HG02943 (cell line): ENCODE data around the gene ITGA6.

Experiments
- ATAC-seq: cut with Tn5 transposase; IDR thresholded peaks from one replicate; pipeline ENCODE4 v1.9.1; 2021; ENCODE audit warnings: mild to moderate bottlenecking, low read depth, moderate library complexity; ENCODE audit not compliant: unreplicated experiment

ITGA6 gene

DNA sequence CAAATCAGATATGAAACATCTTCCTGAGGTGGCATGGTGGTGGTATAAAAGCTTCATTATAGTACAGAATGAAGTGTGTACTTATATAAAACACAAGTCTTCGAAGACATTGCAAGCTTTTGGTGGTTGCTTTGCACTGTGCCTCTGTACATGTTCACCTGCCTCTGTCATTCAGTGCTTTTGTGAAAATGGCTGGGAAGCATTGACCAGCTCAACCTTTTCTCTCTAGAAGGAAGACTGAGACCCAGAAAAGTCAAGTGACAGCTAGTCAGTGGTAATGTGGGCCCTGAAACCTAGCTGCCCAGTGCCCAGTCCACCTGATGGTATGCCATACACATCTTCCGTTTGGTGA lies 12.1 kb downstream of the ITGA6 start:
- ATAC-seq = no peak

DNA sequence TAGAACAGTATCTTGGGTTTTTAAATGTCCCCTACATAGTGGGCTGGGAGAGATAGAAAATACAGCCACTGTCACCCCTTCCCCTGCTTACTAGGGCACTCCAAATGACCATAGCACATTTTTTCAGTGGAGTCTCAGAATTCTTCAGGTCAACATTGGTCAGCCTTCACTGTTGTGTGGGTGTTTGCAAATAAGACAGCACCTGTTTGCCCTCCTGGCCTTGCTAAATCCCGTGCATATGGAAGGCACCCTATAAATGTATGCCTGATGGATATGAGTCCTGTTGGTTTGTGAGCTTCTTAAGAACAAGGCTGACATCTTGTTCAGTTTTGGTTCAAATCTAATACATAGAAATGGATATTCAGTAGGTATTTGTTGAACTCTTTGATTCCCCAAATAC lies 12.5 kb downstream of the ITGA6 start:
- ATAC-seq = no peak

DNA sequence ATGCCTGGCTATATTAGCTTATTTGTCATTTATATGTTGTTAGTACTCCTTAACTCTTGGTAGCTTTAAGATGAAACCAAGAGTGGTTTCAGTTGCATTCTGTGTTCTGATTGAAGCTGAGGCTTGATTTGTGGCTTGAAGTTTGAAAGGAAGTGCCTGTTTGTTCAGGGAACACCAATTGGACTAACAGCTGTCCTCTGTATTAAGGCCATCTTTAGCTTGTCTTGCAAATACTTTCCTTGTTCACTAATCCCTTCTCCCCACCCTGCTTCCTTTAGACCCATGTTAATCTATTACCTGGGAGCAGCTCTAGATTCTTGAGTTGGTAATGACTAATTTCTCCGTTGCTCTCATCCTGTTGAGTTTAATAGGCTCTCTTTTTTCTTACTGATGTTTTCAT lies 13.4 kb downstream of the ITGA6 start:
- no peak for ATAC-seq

DNA sequence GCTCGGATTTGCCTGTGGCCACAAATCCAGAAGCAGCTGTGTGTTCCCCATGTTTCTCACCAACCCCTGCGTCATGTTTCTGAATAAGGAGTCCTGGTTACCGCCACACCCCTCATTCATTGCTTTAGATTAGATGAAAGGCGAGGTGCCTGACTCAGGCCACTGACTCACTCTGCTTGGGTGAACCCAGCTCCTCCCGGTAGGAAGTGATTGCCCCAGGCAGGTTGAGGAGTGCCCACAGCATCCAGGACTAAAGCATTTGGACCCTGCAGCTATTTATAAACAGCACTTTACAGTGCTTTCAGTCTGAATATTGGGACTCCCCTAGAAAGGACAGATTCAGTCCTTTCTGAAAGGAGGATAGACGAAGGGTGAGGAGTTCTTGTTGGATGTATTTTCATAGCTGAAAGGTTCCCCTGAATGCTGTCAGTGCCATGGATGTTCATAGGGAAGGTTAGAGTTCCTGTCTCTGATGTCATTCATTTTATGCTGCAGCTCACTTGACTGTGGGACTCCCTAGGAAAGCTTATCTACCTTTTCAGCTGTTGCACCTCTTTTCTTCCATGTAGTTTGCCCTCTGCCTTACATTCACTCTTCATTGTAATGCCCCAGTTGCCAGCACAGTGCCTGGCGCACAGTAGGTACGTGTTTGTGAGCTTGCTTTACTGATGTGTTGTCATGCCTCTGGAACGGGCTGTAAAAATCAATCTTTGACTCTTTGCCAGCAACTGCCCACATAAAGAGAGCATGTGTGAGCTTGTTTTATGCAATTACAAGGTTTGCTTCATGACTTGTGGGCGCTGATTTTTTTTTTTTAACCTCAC lies 14.9 kb downstream of the ITGA6 start:
- no peak for ATAC-seq

DNA sequence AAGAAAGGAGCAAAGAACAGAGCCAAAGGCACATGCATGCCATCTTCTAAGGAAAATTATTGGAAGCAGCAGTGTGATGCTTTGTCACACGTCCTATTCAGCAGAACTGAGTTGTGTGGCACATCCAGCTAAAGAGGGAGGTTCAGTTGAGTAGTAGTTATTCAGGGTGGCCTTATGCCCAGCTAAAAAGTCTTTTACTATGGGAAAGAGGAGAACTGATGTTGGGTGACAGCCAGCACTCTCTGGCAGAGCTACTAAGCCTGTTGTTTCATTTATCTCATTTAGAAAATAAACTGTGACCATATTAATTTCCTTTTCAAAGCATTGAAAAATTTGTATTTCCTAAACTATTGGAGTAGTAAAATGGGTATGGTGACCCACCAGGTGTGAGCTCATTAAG lies 18.5 kb downstream of the ITGA6 start:
- no peak for ATAC-seq

DNA sequence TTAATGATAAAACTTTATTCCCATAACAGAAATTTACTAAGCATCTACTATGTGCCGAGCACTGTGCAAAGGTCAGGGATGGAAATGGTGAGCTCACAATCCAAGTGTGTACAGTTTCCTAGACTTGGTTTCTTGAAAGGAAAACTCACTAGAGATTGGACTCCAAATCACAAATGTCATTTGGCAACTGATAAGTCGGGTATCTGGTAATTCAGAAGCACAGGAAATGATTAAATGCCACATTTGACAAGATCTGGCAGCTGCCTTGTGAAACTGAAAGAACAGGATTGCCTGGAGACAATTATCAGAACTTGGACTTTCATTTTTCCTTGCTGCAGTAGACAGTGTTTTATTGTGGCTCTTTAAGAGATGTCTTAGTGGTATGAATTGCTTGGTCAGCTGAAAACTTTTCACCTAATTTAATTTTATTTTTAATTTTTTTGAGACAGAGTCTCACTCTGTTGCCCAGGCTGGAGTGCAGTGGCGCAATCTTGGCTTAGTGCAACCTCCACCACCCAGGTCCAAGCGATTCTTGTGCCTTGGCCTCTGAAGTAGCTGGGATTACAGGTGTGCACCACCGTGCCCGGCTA lies 19.2 kb downstream of the ITGA6 start:
- no peak for ATAC-seq

DNA sequence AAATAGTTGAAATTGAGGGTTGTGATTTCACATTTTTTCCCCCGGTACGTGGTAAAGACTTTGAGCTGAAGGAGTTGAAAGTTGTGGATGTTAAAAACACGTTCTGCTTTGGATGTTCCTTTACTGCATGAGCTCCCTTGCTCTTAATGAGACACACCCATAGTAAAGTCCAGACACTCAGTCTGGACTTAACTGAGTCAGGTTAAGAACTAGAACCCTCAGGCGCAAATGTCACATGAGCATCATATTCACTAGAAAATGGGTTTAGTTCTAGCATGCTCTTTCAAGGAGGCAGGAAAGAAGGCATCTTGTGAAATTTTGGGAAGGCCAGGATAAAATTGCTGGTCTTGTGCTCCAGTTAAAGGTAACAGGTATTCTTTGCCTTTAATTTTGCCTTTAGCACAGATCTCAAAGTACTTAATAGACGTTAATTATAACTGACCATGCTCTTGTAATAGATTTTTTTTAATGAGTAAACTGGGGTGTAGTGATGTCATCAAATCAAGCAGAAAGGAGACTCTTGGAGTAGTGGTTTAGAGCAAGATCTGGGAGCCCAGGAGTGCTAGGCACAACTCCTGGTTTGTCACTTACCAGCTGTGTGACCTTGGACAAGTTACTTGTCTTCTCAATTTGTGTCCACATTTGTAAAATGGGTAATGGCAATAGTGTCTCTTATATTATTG lies 20.6 kb downstream of the ITGA6 start:
- ATAC-seq = no peak

DNA sequence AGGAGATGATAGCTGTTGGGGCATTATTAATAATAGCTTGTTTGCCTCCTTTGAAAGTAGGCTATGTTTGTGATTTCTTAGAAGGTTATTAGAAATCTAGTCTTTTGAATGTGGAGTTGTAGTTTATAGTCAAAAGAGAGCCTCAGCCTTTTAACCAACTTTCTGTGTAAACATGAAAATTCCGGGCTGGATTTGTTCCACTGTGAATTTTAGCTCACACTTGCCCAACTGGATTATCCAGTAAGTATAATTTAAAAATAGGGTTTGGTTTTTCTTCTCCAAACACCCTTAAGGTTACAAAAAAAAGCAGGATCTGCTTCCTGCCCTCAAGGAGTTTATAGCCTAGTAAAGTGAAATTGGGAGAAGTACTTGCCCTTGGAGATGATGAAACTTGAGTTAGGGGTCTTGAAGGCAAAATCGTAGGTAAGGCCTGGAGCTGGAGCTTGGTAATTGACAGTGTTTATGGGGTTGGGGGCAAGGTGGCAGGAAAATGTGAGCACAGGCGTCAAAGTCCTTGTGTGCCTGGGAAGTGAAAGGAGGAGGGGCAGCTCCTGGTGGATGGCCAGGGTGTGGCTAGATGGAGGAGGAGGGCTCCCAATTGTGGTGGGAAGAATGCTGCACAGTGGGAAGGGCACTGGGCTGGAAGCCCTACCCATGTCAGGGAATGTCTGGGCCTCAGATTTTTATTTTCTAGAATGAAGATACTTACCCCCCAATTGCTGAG lies 21.3 kb downstream of the ITGA6 start:
- no peak for ATAC-seq

DNA sequence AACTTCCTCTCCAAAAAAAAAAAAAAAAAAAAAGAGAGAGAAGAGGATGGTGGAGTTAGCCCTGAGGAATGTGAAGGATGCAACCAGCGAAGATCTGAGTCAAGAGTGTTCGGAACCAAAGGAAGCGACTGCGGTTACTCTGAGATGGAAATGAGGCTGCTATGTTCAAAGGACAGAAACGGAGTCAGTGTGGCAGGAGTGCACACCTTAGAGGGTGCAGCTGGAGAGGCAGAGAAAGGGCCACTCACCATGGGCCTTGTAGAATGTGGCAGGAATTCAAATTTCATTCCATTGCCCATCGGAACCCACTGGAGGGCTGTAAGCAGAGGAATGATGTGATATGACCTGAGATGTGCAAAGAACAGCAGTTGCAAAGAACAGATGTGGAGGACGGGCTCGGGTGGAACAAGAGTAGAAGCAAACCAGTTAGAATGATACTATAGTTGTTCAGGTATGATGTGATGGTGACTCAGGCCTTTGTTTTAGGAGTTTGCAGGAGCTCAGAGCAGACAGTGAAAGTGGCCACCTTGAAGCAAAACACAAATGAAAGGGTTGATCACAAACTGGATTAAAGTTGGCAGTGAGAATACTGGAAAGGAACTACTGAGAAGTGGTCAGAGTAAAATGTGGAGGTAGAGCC lies 22.6 kb downstream of the ITGA6 start:
- ATAC-seq = no peak

DNA sequence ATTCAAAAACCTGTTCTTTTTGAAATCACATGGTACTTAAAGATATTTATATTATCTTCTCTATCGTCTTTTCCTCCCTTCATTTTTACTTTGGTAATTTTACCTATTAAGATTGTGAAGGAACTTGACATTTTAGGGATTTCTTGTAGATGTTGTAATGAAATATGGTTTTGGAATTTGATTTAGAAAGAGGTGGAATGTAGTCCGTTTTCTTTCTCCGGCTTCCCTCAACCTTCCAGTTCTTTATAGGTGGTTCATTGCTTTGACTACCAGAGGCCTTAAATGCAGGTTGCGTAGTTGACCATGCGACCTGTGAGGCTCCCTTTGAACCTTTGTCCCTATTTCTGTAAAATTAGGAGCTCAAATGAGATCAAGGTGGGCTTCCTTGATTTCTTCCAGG lies 24.5 kb downstream of the ITGA6 start:
- no peak for ATAC-seq

DNA sequence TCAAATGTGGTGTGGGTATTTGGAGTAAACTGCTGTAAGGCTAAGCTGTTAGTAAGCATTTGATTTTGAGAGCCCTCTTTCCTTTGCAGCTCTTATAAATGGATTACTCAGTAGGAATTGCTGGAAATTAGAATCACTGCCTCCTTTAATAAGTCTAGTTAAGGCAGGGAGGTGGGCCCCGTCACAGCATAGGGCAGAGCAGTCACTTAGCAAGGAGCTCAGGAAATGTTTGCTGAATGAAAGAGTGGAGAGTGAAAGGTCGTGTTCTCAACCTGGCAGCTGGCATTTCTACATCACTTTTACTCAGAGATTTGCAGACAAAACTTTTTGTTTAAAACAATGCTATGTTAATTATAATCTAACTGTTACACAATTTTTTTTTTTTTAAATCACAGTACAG lies 25.5 kb downstream of the ITGA6 start:
- ATAC-seq = no peak

DNA sequence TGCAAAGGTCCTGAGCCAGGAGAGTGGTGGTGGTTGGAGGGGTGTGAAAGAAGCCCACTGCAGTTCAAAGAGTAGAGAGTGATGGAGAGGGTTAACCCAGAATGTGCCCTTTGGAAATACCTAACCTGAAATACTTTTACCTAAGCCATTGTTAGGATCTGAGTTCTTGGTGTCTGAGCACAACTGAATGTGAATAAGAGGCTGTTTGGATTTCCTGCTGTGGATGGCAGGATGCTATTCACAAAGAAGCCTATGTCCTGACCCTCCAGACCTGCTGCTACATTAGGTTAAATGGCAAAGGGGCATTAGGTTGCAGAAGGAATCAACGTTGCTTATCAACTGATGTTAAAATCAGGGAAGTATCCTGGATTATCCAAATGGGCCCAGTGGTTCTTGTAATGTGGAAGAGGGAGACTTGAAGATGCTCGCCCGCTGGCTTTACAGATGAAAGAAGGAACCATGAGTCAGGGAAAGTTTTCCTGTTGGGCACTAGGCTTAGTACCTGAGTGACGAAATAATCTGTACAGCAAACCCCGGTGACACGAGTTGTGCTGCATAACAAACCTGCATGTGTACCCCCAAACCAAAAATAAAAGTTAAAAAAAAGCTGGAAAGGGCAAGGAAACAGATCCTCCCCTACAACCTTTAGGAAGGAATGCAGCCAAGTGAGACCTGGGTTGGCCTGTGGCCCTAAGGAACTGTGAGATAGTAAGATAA lies 27.2 kb downstream of the ITGA6 start:
- no peak for ATAC-seq

DNA sequence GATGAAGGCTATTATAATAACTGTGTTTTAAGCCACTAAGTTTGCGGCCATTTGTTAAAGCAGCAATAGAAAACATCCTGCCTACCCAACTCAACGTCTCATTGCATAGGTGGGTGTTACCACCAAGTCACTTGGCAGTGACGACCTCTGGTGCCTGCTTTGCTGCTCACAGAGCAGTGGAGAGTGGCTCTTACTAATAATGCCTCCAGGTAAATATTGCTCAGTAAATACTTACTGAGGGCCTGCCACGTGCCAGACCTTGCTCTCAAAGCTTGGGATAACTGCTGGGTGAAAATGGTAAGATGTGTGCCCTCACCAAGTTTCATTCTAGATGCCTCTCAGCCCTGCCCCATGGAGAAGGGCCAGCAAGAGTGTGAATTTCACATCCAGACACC lies 27.7 kb downstream of the ITGA6 start:
- ATAC-seq = no peak

DNA sequence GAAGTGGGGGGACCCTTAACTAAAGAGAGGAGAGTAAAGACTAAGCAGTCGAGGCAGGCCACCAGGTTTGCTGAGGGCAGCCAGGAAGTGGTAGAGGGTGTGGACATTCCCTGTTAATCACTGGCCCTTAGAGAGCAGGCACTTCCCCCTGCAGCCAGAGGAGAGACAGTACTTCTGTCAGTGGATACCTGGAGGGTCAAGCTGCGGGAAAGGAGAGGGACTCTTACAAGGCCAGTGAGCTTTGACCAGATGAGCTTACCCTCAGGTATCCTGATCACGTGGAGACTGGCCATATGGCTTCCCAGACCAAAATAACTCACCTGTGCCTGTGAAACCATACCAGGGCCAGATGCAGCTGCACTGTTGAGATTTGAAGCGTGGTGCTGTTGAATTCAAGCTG lies 28.6 kb downstream of the ITGA6 start:
- no peak for ATAC-seq

DNA sequence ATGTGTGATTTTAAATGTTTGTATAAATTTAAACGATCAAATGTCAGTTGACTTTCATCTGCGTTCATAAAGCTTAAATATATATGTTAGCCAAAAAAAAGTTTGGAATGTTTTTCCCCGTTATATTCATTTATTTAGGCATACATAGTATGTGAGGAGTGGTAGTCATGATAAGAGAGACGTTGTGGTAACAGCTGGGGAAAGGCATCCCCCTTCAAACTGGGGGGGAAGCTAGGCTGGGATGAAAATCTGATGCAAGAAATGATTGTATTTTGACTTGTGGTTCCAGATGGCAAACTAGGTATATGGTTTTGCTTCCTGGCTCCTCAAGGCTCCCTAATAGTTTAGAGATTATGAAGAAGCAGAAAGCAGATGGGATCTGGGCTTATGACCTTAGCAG lies 30.1 kb downstream of the ITGA6 start:
- no peak for ATAC-seq

DNA sequence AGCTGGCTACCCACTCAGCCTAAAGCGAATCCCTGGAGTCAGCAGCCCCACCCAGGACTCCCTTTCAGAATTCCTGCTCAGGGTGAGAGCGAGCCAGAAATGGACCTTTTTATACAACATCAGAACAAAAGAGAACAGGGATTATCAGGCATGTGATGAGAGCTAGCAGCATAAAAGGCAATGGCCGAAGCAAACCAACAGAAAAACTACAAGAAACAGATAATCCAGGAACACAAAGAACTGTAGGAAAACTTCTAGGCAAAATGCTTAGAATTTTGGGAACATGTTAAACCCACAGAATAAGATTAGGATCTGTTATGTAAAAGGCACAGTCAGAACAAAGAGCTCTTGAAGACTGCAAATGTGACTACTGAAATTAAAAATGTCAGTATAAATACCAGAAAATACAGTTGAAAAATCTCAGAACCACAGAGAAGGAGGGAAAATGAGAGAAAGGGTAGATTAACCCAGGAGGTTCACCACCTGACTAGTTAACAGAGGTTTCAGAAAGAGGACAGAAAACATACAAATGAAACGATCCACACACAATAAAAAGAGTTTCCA lies 31.3 kb downstream of the ITGA6 start:
- ATAC-seq = no peak

DNA sequence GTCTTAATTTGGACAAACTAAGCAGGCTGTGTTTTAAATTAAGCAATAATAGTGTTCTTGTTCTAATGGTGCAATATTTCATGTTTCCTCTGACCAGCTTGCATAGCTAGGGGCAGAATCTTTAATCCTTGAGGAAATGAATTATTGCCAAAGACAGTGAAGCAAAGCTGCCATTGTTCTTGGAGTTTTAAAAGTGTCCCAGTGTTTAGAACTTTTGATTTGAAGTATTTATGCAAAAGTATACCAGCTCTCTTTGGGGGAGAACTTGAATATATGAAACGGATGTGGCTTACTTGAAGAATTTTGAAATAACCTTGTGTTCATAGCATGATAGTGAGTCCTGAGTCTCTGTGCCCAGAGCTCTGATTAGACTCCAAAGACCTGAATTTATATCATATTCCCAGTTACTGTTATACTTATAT lies 33.4 kb downstream of the ITGA6 start:
- no peak for ATAC-seq

DNA sequence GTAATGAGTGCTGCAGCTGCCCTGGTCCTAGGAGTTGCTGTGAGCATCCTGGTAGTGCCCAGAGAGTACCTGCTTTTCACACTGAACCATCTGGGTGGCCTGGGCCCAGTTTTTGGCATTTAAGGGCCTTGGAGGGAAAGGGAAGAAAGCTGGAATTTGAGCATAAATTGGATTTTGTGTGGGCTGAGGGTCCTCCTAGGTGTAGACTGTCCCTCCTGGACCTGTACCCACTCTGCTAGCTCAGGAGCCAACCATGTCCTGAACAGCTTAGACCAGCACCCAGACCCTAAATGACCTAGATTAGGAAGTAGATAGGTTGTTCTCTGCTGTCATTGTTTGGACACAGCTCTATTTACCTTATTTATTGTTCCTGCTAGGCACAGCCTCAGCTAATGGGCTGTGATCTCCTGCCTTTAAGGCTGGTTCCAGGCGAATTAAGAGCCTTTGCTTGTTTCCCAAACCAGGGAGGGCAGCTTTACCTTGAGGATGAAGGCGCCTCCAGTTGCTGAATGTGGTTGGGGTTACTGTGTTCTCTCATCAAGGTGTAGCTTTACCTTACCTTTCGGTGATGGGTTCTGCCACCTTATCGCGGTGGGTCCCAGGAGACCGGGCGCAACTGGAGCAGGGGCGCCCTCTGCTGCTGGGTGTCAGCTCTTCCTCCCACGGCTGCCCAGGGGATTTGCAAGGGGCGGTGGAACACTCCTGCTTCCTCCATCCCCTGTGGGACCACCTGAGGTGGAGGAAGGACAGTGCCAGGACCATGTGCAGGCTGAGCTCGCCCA lies 34.4 kb downstream of the ITGA6 start:
- no peak for ATAC-seq

DNA sequence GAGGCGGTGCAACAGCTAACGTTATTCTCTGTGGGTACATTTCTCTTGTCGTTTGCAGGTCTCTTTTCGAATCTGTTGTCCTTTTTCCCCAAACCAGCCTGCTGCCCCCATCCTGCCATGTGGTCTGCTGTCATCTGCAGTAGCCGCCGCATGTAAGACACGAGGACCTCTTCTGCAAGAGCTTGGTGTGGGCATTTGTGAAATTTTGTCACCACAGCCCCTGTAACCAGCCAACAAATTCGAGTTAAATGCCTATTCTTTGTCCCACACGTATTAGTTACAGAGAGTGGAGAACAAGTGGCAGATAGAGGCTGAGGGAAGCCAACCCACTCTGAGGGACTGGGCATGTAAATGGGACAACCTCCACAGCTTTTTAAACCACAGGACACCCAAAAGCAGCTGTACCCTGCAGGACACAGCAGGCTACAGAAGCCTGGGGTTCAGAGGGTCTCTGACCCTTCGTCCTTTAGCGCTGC lies 35.0 kb downstream of the ITGA6 start:
- no peak for ATAC-seq
